Fibroblast of upper back skin (primary cell): Measurements from ENCODE around the gene MLPH.
A peak's percentile ranks its signal among the peaks of the same experiment; 100 is the strongest.

Source experiments
- DNase-seq: peaks from one replicate; pipeline ENCODE4 v3.0.0-alpha.2; 2013

The MLPH gene

DNA sequence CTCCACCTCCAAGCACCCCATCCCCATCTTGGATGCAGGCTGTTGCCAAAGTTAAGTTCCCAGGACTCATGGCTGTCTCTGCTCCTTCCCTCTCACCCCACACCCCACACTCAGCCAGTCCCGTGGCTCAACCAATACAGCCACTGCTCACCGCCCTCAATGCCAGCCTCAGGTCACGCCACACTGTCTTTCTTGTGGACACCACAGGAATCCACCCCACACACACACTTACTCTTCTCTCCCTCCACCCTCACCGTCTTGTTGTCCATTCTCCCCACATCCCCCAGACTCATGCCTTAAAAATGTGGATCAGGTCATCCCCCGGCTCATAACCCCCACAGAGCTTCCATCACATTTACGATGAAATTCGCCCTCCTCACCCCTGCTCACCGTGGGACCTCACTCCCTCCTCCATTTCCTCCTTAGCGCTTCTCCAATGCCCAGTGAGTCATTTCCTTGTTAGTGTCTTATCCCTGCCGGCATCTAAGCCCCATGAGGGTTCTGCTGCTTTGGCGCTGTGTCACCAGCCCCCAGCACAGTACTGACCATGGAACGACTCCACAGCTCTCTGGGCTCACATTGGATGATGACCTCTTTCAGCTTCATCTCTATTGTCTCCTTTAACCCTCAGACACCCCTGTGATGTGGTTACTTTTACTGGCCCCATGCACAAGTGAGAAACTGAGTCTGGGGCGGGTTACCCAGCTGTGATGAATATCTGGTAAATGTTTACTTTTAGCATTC, 13.8 kb downstream of the MLPH start:
- DNase-seq: peak; percentile 99

DNA sequence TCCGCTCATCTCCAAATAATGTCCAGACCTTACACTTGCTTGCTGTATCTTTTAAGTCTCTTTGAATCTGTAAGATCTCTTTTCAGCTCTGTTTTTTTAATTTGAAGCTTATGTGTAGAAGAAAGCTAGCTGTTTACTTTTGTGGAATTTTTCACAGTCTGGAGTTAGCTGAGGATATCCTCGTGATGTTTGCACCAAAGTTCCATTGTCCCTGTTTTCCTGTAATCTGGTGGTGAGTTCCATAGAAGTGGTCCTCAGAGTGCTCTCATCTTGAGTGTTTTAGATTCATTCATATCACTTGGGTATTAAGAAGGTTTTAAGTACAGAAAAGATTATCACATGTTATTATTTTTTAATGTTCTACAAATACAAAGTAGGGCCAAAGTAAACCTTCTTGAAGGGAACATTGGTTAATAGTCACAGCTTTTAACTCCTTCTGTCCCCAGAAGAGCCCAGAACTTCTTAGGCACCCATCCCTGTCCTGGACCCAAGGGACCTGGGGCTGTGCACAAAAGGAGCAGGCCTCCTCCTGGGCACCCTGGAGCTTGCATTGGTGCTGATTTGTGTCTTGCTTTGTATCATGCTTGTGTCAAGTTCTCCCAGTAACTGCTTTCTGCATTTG, 15.0 kb downstream of the MLPH start:
- DNase-seq: peak; percentile 20

DNA sequence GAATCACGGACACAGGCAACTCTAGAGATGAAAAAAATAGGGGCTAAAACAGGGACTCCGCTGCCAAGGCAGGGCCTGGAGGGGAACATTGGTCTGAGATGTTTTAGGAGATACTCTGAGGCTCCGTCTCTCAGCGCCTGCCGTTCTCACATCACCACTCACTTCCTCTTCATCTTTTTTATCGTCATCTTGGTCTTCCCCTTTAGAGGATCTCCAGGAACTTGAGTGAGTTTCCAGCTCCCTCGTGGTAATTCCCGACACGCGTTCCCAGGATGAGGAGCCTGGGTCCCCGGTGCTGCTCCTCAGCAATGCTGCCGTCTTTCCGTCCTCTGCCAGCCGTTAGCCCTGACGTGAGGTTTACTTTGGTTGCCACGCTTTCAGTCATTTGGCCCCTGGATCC, 16.1 kb downstream of the MLPH start:
- no peak for DNase-seq

DNA sequence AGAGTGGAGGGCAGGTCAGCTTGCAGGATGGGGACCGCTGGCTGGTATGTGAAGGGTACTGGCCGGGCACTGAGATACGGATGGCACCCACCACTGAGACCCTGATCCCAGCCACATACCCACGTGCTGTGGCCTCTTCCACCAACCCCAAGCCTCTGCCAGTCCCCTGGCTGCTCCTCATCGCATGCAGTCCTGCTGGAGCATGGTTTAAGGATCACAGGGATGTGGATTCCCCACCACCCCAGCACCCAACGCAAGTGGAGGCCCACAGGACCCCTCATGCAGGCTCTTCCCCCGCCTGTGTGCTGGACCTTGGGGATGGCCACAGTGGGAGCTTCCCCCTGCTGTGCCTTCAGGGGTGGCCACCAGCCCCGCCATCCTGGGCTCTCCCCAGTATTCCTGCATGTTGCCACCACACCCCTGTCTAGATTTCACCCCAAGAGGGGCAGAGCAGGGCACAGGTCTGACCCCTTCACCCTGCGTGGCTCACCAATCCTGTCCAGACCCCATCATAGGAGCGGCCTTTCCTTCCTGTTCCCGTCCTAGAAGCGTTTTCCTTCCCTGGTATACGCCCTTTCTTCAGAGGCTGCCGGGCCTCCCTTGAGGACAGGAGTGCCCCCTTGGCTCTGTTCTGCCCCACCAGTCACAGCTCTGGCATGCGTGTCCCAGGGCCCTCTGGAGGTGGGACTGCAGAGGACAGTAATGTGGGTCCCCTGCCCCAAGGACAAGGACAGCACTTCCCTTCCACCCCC, 18.3 kb downstream of the MLPH start:
- no peak for DNase-seq

GRCh38 chr2:237507512-237507911, 20.5 kb downstream of the MLPH start:
- no peak for DNase-seq

- no peak for DNase-seq
Observed at GRCh38 chr2:237508361-237508760, 21.3 kb downstream of the MLPH start.

GRCh38 chr2:237509151-237509550, 22.1 kb downstream of the MLPH start:
- no peak for DNase-seq

DNA sequence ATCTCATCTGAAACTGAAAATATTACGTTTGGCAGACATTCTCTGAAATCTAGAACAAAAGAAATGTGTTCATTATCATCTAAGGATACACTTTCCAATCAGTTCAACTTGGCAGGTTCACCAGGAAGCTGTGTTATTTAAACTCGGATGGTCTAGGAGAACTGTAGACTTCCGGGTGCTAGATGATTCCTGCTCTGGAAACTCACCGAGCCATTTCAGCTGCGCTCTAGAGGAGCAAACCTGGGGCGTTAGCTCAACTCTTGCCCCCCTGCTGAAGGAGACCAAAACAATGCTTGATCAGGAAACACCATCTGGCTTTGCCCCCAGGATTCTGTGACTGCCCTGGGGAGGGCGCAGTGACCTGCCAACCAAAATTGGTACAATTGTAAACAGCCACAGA, 22.9 kb downstream of the MLPH start:
- no peak for DNase-seq

GRCh38 chr2:237510502-237511217, 23.6 kb downstream of the MLPH start:
- DNase-seq: no peak

DNA sequence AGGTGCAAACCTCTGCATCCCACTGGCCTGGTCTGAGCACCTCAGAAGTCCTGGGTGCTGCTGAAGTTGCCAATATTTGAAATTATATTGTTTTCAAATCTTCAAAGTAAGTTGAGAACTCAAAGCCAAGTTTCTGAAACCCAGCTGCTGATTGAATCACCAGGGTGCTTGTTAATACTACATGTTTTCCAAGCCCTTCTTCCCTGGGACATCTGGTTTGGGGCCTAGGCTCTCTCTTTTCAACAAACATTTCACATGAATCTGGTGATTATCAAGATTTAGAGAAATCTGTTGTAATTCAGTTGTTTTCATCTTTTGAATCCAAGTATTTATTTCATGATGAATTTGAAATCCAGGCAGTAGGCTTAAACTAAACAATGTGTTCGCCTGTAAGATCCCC, 24.4 kb downstream of the MLPH start:
- peak; percentile 31 for DNase-seq

DNA sequence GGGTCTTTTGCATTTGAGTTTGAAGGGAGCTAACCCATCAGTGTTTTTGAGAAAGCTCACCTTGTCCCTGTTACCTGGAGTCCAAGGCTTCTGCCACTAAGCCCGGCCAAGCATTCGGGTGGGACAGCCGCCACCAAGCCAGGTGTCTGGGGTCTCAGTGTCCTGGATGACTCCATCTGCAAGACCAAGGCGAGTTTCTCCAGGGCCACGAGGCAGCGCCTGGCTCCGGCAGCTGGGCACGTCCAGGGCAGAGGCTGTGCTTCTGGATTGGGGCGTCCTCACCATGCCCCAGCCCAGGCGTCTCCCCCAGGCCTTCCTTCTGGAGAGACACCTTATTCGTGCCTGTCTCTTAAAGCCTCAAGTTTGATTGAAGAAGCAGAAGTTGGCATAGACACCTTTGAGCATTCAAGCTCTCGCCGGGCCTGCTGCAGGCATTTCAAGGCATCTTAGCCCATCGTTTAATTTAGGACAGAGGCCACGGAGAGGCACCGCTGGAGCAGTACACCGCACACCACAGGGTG, 24.9 kb downstream of the MLPH start:
- DNase-seq: no peak

DNA sequence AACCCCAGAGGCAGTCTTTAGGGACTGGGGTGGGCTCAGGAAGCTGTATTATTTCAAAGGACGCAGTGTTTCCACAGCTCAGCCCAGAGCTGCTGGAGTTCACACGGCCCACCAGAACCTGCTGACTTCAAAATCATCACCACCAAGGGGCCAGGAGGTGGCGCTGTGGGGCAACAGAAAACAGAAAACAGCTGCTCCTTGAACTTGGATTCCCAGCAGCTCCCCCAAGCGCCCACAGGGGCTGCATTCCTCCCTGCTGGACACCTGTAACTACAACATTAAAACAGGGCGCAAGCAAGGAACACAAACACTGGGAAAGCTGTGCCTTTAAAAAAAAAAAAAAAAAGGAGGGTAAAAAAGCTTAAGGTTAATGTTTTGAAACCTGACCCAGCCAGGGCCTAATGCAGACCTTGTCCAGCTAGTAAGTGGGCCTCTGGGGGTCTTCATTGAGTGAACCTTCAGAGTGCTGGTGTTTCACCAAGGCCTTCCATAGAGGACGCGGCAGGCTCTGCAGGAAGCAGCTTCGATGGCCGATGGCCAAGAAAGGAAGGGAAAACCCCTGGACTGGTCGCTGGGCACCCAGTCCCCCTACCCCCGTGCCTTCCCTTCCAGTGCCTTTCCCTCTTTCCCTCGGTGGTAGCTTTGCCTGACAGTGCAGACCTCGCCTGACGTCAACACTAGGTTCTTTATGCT, 25.9 kb downstream of the MLPH start:
- DNase-seq: peak; percentile 88

DNA sequence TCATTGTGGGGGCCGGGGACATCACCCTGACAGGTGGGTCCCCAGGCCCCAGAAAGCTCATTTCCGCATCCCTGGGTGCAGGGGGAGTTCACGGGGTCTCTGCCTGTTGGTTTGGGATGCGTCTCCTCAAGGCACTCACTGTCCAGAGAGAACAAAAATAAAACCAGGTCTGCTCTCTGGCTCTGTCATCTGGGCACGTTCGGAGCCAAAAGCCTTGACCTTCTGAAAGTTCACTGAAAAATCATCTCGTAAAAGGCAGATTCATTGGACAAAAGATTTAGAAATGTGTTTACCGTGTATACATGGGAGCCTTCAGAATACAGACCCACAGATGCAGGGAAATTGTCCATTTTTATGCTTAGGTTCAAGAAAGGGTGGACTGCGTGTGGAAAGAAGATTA, 26.6 kb downstream of the MLPH start:
- DNase-seq: no peak

DNA sequence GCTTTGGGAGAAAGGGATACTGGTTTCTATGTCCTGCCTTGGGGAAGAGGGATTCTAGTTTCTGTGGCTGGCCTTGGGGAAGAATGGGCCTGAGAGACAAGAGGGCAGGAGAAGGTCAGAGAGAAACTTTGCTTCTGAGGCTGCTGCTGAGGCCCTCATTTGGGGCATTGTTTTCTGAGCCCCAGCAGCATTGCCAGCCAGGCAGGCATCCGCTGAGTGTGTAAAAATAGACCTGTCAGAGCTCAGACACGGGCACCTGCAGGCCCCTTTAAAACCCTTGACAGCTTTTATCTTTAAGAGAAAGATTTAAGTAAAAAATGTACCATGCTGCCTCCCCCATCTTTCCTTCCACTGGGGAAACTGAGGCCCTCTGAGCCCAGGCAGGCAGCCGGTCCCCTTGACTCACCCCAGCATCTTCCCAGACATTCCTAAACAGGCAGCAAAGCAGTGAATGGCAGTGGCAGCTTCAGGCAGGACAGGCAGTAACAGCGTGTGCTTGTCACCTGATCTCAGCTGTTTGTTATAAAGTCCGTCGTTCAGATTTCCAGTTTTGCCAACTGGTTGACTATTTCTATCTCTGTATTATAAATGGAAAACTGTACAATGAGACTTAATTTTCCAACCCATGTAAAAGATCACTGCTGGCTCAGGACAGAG, 27.6 kb downstream of the MLPH start:
- no peak for DNase-seq

- DNase-seq: no peak
Observed at GRCh38 chr2:237515166-237515565, 28.1 kb downstream of the MLPH start.

DNA sequence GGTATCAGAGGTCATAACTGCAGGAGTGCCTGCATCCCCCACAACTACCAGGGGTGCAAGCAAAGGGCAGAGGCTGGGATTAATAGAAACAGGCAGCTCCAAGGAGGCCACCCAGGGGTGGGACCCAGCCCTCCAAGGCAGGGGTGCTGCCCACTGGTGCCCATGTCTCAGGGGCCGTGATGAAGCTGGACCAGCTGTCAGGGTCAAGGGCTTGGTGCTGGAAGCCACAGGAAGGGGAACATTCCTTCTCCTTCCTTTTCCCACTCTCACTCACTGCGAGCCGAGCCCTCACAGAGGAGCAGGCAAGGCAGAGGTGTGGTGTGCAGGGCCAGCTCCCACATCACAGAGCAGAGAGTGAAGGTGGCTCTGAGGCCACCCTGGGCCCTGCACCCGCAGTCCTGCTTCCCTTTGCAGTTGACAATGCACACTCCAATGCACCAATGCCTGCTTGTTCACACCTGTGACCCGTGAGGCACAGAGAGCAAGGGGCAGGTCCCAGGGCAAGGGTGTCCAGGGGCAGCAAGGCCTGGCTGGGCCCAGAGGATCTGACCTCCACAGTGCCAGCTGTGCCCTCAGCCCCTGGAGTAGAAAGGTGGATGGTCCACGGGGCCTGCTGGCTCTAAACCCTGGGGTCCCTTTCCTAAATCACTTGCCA, 28.7 kb downstream of the MLPH start:
- no peak for DNase-seq

- no peak for DNase-seq
Observed at GRCh38 chr2:237517163-237517562, 30.1 kb downstream of the MLPH start.

GRCh38 chr2:237517990-237518389, 30.9 kb downstream of the MLPH start:
- no peak for DNase-seq

GRCh38 chr2:237519506-237520245, 32.6 kb downstream of the MLPH start:
- DNase-seq: no peak

GRCh38 chr2:237520290-237520689, 33.2 kb downstream of the MLPH start:
- no peak for DNase-seq

- no peak for DNase-seq
Observed at GRCh38 chr2:237524631-237525030, 37.6 kb downstream of the MLPH start.
